Activated T-cell treated with anti-CD3 and anti-CD28 coated beads for 1 hour (primary cell): ENCODE results near the gene NLRP10.

Source experiments
- DNase-seq: peaks from one replicate; pipeline ENCODE4 v3.0.0-alpha.2; 2020; ENCODE audit warnings: low read depth

NLRP10 gene

GRCh38 chr11:7974668-7975067 is 9.4 kb upstream of the NLRP10 start:
- no peak for DNase-seq

- DNase-seq = no peak
These were observed 7.8 kb upstream of the NLRP10 start for GRCh38 chr11:7973011-7973410.

- no peak for DNase-seq
These were observed 6.6 kb upstream of the NLRP10 start for GRCh38 chr11:7971846-7972245.

GRCh38 chr11:7969756-7970646 is 4.8 kb upstream of the NLRP10 start:
- no peak for DNase-seq

GRCh38 chr11:7968686-7969085 is 3.4 kb upstream of the NLRP10 start:
- no peak for DNase-seq

GRCh38 chr11:7967826-7968225 is 2.6 kb upstream of the NLRP10 start:
- no peak for DNase-seq

- no peak for DNase-seq
These were observed 1.9 kb upstream of the NLRP10 start for GRCh38 chr11:7967097-7967496.

GRCh38 chr11:7964873-7965272 is 374 bp downstream of the NLRP10 start:
- no peak for DNase-seq

GRCh38 chr11:7964261-7964660 is 986 bp downstream of the NLRP10 start:
- DNase-seq = no peak

GRCh38 chr11:7955191-7955590 is 10.1 kb downstream of the NLRP10 start:
- no peak for DNase-seq

GRCh38 chr11:7949934-7950333 is 15.3 kb downstream of the NLRP10 start:
- DNase-seq = no peak

- DNase-seq = no peak
These were observed 21.1 kb downstream of the NLRP10 start for GRCh38 chr11:7944123-7944522.

- DNase-seq = no peak
These were observed 23.6 kb downstream of the NLRP10 start, which contains the start of gene OR10A3 for GRCh38 chr11:7941608-7942007. Gene OR10A3 (minus strand): TSS chr11:7941708. CDS start chr11:7939520, 2,188 bp downstream.

- no peak for DNase-seq
These were observed 24.1 kb downstream of the NLRP10 start for GRCh38 chr11:7941146-7941545.

GRCh38 chr11:7936615-7937014 is 28.6 kb downstream of the NLRP10 start:
- DNase-seq = no peak

- DNase-seq = no peak
These were observed 34.1 kb downstream of the NLRP10 start, which contains the start of gene OR10A6 for GRCh38 chr11:7931168-7931567. Gene OR10A6 (minus strand): TSS chr11:7931268. CDS start chr11:7928662, 2,606 bp downstream.

GRCh38 chr11:7927635-7928034 is 37.6 kb downstream of the NLRP10 start:
- DNase-seq = no peak

- no peak for DNase-seq
These were observed 40.7 kb downstream of the NLRP10 start for GRCh38 chr11:7924536-7924935.

- no peak for DNase-seq
These were observed 47.1 kb downstream of the NLRP10 start for GRCh38 chr11:7918141-7918540.
